ENCODE results near the gene HMG20B.

HMG20B gene

DNA sequence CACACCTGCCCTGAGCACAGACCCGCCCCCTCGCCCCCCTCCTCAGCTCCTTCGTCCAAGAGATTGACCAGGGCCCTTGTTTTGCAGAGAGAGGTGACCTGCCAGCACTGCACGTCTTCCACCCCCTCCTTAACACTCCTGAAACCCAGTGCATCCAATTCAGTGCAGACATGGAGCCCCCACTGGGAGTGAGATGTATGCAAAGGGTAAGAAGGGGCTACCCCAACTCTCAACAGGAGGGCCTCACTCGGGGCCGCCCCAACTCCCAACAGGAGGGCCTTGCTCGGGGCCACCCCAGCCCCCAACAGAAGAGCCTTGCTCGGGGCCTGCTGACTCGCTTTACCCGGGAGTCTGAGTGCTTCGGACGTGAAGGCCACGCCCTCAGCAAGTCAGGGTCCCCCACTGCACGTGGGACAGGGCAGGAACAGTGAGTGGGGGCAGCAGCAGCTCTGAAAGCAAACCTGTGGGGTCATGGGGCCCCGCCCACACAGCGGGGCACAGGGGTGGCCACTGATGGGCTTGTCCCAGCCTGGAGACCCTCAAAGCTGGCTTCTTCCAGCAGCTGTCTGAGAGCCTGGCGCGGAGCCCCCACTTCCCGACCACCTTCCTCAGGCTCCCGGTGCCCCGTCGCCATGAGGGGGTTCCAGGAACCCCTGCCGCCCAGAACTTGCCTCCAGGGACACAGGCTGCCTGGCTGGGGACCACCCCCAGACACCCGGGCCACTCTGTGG lies 48.2 kb downstream of the HMG20B start:
- DNase-seq (ENCODE audit: low read depth, low spot score): no peak

GRCh38 chr19:3621689-3622088 lies 48.9 kb downstream of the HMG20B start:
- DNase-seq (ENCODE audit: low read depth, low spot score): no peak

DNA sequence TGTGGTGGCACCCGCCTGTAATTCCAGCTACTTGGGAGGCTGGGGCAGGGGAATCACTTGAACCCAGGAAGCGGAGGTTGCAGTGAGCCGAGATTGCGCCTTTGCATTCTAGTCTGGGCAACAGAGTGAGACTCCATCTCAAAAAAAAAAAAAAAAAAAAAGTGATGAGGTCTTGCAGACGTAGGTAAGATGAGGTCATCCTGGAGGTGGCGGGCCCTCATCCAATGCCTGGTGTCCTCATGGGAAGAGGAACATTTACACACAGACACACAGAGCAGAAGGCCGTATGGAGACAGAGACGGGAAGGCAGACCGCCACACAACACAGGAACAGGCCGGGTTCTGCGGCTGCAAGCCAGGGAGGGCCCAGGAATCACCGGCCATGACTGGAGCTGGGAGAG lies 49.5 kb downstream of the HMG20B start:
- DNase-seq (ENCODE audit: low read depth, low spot score): no peak

DNA sequence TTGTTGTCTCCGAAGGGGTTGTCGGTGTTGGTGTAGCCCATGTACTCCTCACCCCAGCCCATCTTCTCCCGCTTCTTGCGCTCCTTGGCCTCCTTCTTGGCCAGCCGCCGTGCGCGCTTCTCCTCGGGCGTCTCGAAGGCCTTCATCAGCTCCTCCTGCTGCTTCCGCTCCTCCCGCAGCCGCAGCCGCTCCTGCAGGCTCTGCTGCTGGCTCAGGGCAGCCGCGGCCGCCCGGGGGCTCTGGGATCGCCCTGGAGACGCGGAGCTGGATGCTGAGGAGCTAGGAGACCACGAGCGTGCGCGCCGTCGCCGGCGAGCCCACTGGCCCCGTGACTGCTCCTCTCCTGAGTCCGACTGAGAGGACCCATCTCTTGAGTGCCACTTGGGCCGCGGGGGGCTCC lies 51.0 kb downstream of the HMG20B start:
- no peak for DNase-seq (ENCODE audit: low read depth, low spot score)

GRCh38 chr19:3625996-3626472 lies 53.3 kb downstream of the HMG20B start:
- DNase-seq (ENCODE audit: low read depth, low spot score): no peak

GRCh38 chr19:3626473-3627350 lies 54.0 kb downstream of the HMG20B start, which contains the start of gene CACTIN:
CACTIN (minus strand) TSS chr19:3626790; CDS start chr19:3626762, 28 bp downstream.
- peak; percentile 88 for DNase-seq (ENCODE audit: low read depth, low spot score)

DNA sequence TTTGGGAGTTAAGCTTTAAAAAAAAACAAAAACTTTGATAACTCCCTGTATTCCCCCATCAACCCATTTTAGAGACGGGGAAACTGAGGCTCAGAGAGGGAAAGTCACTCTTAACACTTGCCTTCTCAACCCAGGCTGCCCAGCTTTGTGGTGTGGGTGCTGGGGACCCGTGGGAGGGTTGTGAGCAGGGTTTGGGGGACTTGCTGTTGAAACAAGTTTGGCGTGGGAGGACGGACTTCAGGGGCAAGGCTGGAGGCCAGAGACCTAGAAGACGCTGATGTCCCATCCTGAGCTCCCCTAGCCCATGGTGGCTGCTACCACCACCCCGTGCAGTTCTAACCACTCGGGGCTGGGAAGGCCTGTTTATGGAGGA lies 54.6 kb downstream of the HMG20B start:
- no peak for DNase-seq (ENCODE audit: low read depth, low spot score)

Measured in brain pericyte (primary cell).